Measurements from ENCODE around the gene GUSB. TPM values are rescaled to one million over a fixed set of nuclear protein-coding genes. Genes with fewer than 3 reads are reported as not detected.
"Not testable (repeated sequence)": the region's sequence is repeated elsewhere in the genome, so short reads cannot be mapped to it uniquely, and the experiment has no call there.

The GUSB gene
- total RNA-seq, 1 experiment from 2014 or later: 40.1 TPM

GRCh38 chr7:65966146-65966545 is 15.9 kb downstream of the GUSB start:
- Histone ChIP-seq H3K4me1 (no peaks in the 10 kb centered on the region), H3K27me3 (no peaks in the 10 kb centered on the region), H3K36me3 (peaks cover 90% of the 10 kb centered on the region), H3K9me3 (replicated peaks) (no peaks in the 10 kb centered on the region), H3K27ac (no peak overlapping the region), H3K4me3 (no peak overlapping the region)
- DNase-seq: no peak

GRCh38 chr7:65964671-65965070 is 17.3 kb downstream of the GUSB start:
- H3K36me3 ChIP-seq: peaks cover 89% of the 10 kb centered on the region
- not testable (repeated sequence) for DNase-seq; H3K4me3 ChIP-seq; H3K27me3 ChIP-seq; H3K27ac ChIP-seq; H3K4me1 ChIP-seq; H3K9me3 ChIP-seq (replicated peaks)

- H3K27me3 ChIP-seq: no peaks in the 10 kb centered on the region
- H3K4me3 ChIP-seq: no peak overlapping the region
- H3K27ac ChIP-seq: no peak overlapping the region
- peaks cover 88% of the 10 kb centered on the region for H3K36me3 ChIP-seq
- no peaks in the 10 kb centered on the region for H3K4me1 ChIP-seq
- H3K9me3 ChIP-seq (replicated peaks): no peaks in the 10 kb centered on the region
- no peak for DNase-seq
Observed at GRCh38 chr7:65962033-65962432, 20.0 kb downstream of the GUSB start.

GRCh38 chr7:65960351-65961074 is 21.5 kb downstream of the GUSB start:
- no peak overlapping the region for H3K4me3 ChIP-seq
- H3K27ac ChIP-seq: no peak overlapping the region
- no peak for DNase-seq
- no peaks in the 10 kb centered on the region for H3K4me1 ChIP-seq
- peaks cover 83% of the 10 kb centered on the region for H3K36me3 ChIP-seq
- no peaks in the 10 kb centered on the region for H3K27me3 ChIP-seq
- H3K9me3 ChIP-seq (replicated peaks): no peaks in the 10 kb centered on the region

GRCh38 chr7:65955718-65956117 is 26.3 kb downstream of the GUSB start:
- H3K9me3 ChIP-seq (replicated peaks): no peaks in the 10 kb centered on the region
- no peak for DNase-seq
- peaks cover 51% of the 10 kb centered on the region for H3K36me3 ChIP-seq
- H3K27me3 ChIP-seq: no peaks in the 10 kb centered on the region
- H3K4me3 ChIP-seq: no peak overlapping the region
- H3K4me1 ChIP-seq: 0 out of 2 replicates have a peak, but pooled peaks cover 4% of the 10 kb centered on the region
- no peak overlapping the region for H3K27ac ChIP-seq

GRCh38 chr7:65953890-65954450 is 28.0 kb downstream of the GUSB start:
- no peak overlapping the region for H3K4me3 ChIP-seq
- H3K27me3 ChIP-seq: no peaks in the 10 kb centered on the region
- DNase-seq: no peak
- H3K27ac ChIP-seq: no peak overlapping the region
- 0 out of 2 replicates have a peak, but pooled peaks cover 4% of the 10 kb centered on the region for H3K4me1 ChIP-seq
- H3K36me3 ChIP-seq: peaks cover 33% of the 10 kb centered on the region
- H3K9me3 ChIP-seq (replicated peaks): no peaks in the 10 kb centered on the region

- peaks cover 25% of the 10 kb centered on the region for H3K36me3 ChIP-seq
- no peaks in the 10 kb centered on the region for H3K9me3 ChIP-seq (replicated peaks)
- DNase-seq: no peak
- H3K27ac ChIP-seq: no peak overlapping the region
- H3K4me1 ChIP-seq: 0 out of 2 replicates have a peak, but pooled peaks cover 4% of the 10 kb centered on the region
- H3K27me3 ChIP-seq: no peaks in the 10 kb centered on the region
- no peak overlapping the region for H3K4me3 ChIP-seq
Observed at GRCh38 chr7:65953001-65953720, 28.9 kb downstream of the GUSB start.

- no peak overlapping the region for H3K4me3 ChIP-seq
- peak; percentile 69 to 79 for DNase-seq
- H3K9me3 ChIP-seq (replicated peaks): no peaks in the 10 kb centered on the region
- H3K27ac ChIP-seq: peak overlapping the region; percentile 56
- H3K4me1 ChIP-seq: 0 out of 2 replicates have a peak, but pooled peaks cover 4% of the 10 kb centered on the region
- H3K27me3 ChIP-seq: no peaks in the 10 kb centered on the region
- peaks cover 18% of the 10 kb centered on the region for H3K36me3 ChIP-seq
Observed at GRCh38 chr7:65951837-65952578, 30.0 kb downstream of the GUSB start.

- no peak overlapping the region for H3K27ac ChIP-seq
Observed at GRCh38 chr7:65946904-65947303, 35.1 kb downstream of the GUSB start.

GRCh38 chr7:65945787-65946186 is 36.2 kb downstream of the GUSB start:
- not testable (repeated sequence) for H3K4me3 ChIP-seq; H3K27ac ChIP-seq; H3K27me3 ChIP-seq; H3K9me3 ChIP-seq (replicated peaks); H3K36me3 ChIP-seq; H3K4me1 ChIP-seq; DNase-seq

More at GRCh38 chr7:65946904-65947303, 35.1 kb downstream of the GUSB start:
- no peak overlapping the region for H3K4me3 ChIP-seq
- no peaks in the 10 kb centered on the region; the same call in 1 of the 2 replicates for H3K36me3 ChIP-seq
- DNase-seq: no peak
- no peaks in the 10 kb centered on the region for H3K27me3 ChIP-seq
- no peaks in the 10 kb centered on the region for H3K9me3 ChIP-seq (replicated peaks)
- H3K4me1 ChIP-seq: 0 out of 2 replicates have a peak, but pooled peaks cover 3% of the 10 kb centered on the region

GRCh38 chr7:65938336-65938895 is 43.6 kb downstream of the GUSB start:
- no peak overlapping the region for H3K27ac ChIP-seq
- DNase-seq: peak in 1 of 2 experiments; percentile 34

GRCh38 chr7:65937296-65937695 is 44.7 kb downstream of the GUSB start:
- no peaks in the 10 kb centered on the region for H3K27me3 ChIP-seq
- H3K9me3 ChIP-seq (replicated peaks): no peaks in the 10 kb centered on the region
- H3K27ac ChIP-seq: no peak overlapping the region
- H3K4me3 ChIP-seq: no peak overlapping the region
- H3K36me3 ChIP-seq: peaks cover 10% of the 10 kb centered on the region
- DNase-seq: no peak
- peaks cover 2% of the 10 kb centered on the region; the same call in 1 of the 2 replicates for H3K4me1 ChIP-seq

More at GRCh38 chr7:65938336-65938895, 43.6 kb downstream of the GUSB start:
- H3K27me3 ChIP-seq: no peaks in the 10 kb centered on the region
- peaks cover 2% of the 10 kb centered on the region; the same call in 1 of the 2 replicates for H3K4me1 ChIP-seq
- peaks cover 10% of the 10 kb centered on the region for H3K36me3 ChIP-seq
- H3K9me3 ChIP-seq (replicated peaks): no peaks in the 10 kb centered on the region
- no peak overlapping the region for H3K4me3 ChIP-seq

DNA sequence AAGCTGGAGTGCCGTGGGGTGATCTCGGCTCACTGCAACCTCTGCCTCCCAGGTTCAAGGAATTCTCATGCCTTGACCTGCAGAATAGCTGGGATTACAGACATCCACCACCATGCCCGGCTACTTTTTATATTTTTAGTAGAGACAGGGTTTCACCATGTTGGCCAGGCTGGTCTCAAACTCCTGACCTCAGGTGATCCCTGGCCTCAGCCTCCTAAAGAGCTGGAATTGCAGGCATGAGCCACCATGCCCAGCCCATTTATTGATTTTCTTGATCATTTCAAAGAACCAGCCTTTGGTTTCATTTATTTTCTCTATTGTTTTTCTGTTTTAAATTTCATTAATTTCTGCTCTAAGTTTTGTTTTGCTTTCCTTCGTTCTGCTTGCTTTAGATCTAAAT is 50.3 kb downstream of the GUSB start:
- Histone ChIP-seq H3K4me3 (no peak overlapping the region), H3K27me3 (no peaks in the 10 kb centered on the region), H3K27ac (no peak overlapping the region), H3K4me1 (no peaks in the 10 kb centered on the region), H3K36me3 (no peaks in the 10 kb centered on the region), H3K9me3 (replicated peaks) (no peaks in the 10 kb centered on the region)
- no peak for DNase-seq

Measured in SJCRH30 (cell line).